ENCODE data around the gene SH3RF1.

SH3RF1 gene

GRCh38 chr4:169070895-169071218, 199.9 kb downstream of the SH3RF1 start:
- DNase-seq (no peak), ATAC-seq (ENCODE audit: insufficient read depth, low read depth) (no peak)
- no peak for TF ChIP-seq CTCF (IDR thresholded peaks at IDR 0.05; ENCODE audit: borderline replicate concordance, extremely low read depth, low read length, poor library complexity, severe bottlenecking)
- TF ChIP-seq EZH2 (IDR thresholded peaks at IDR 0.05; ENCODE audit: borderline replicate concordance, low read depth, low read length, severe bottlenecking) = no peak
- no peaks in the 10 kb centered on the region for H3K4me1 ChIP-seq (ENCODE audit: insufficient read depth, low read length)
- no peak overlapping the region for H3K4me3 ChIP-seq (ENCODE audit: low read depth in 1 of 2, low read length in 2 of 2)
- no peaks in the 10 kb centered on the region for H3K27me3 ChIP-seq (ENCODE audit: insufficient read depth, low read length, poor library complexity)
- no peak overlapping the region for H3K4me2 ChIP-seq (ENCODE audit: insufficient read depth, low read length)
- H3K36me3 ChIP-seq (ENCODE audit: insufficient read depth, low read length) = no peaks in the 10 kb centered on the region
- no peak overlapping the region for H2AFZ ChIP-seq (ENCODE audit: low read depth, low read length)
- H3K79me2 ChIP-seq (ENCODE audit: insufficient read depth, low read length) = no peaks in the 10 kb centered on the region
- no peak overlapping the region for H3K27ac ChIP-seq (ENCODE audit: low read length)
- H3K9me3 ChIP-seq (ENCODE audit: insufficient read depth, low read length, severe bottlenecking) = no peaks in the 10 kb centered on the region
- no peak overlapping the region for H3K9ac ChIP-seq (ENCODE audit: low read depth, low read length)
- no peaks in the 10 kb centered on the region for H4K20me1 ChIP-seq (ENCODE audit: insufficient read depth, low read length)

GRCh38 chr4:169070071-169070894, 200.5 kb downstream of the SH3RF1 start:
- TF ChIP-seq CTCF (IDR thresholded peaks at IDR 0.05; ENCODE audit: borderline replicate concordance, extremely low read depth, low read length, poor library complexity, severe bottlenecking) = no peak
- TF ChIP-seq EZH2 (IDR thresholded peaks at IDR 0.05; ENCODE audit: borderline replicate concordance, low read depth, low read length, severe bottlenecking) = no peak
- no peak overlapping the region for H3K9ac ChIP-seq (ENCODE audit: low read depth, low read length)
- ATAC-seq (ENCODE audit: insufficient read depth, low read depth) = no peak
- no peak overlapping the region for H3K4me2 ChIP-seq (ENCODE audit: insufficient read depth, low read length)
- H3K4me1 ChIP-seq (ENCODE audit: insufficient read depth, low read length) = no peaks in the 10 kb centered on the region
- no peak overlapping the region for H3K4me3 ChIP-seq (ENCODE audit: low read depth in 1 of 2, low read length in 2 of 2)
- no peaks in the 10 kb centered on the region for H4K20me1 ChIP-seq (ENCODE audit: insufficient read depth, low read length)
- no peaks in the 10 kb centered on the region for H3K27me3 ChIP-seq (ENCODE audit: insufficient read depth, low read length, poor library complexity)
- no peaks in the 10 kb centered on the region for H3K79me2 ChIP-seq (ENCODE audit: insufficient read depth, low read length)
- no peak overlapping the region for H2AFZ ChIP-seq (ENCODE audit: low read depth, low read length)
- H3K9me3 ChIP-seq (ENCODE audit: insufficient read depth, low read length, severe bottlenecking) = no peaks in the 10 kb centered on the region
- DNase-seq = no peak
- H3K36me3 ChIP-seq (ENCODE audit: insufficient read depth, low read length) = no peaks in the 10 kb centered on the region
- H3K27ac ChIP-seq (ENCODE audit: low read length) = no peak overlapping the region

- no peak overlapping the region for H3K4me2 ChIP-seq (ENCODE audit: insufficient read depth, low read length)
- H3K4me1 ChIP-seq (ENCODE audit: insufficient read depth, low read length) = no peaks in the 10 kb centered on the region
- ATAC-seq (ENCODE audit: insufficient read depth, low read depth) = no peak
These were observed 202.3 kb downstream of the SH3RF1 start for GRCh38 chr4:169068423-169068822.

More at GRCh38 chr4:169068423-169068822, 202.3 kb downstream of the SH3RF1 start:
- Histone ChIP-seq H3K27ac (ENCODE audit: low read length) (no peak overlapping the region), H3K4me3 (ENCODE audit: low read depth in 1 of 2, low read length in 2 of 2) (no peak overlapping the region), H3K9ac (ENCODE audit: low read depth, low read length) (no peak overlapping the region), H3K9me3 (ENCODE audit: insufficient read depth, low read length, severe bottlenecking) (no peaks in the 10 kb centered on the region), H4K20me1 (ENCODE audit: insufficient read depth, low read length) (no peaks in the 10 kb centered on the region), H3K27me3 (ENCODE audit: insufficient read depth, low read length, poor library complexity) (no peaks in the 10 kb centered on the region), H2AFZ (ENCODE audit: low read depth, low read length) (no peak overlapping the region), H3K36me3 (ENCODE audit: insufficient read depth, low read length) (no peaks in the 10 kb centered on the region), H3K79me2 (ENCODE audit: insufficient read depth, low read length) (no peaks in the 10 kb centered on the region)
- TF ChIP-seq EZH2 (IDR thresholded peaks at IDR 0.05; ENCODE audit: borderline replicate concordance, low read depth, low read length, severe bottlenecking) = no peak
- TF ChIP-seq CTCF (IDR thresholded peaks at IDR 0.05; ENCODE audit: borderline replicate concordance, extremely low read depth, low read length, poor library complexity, severe bottlenecking) = no peak
- DNase-seq = no peak

Measured in DND-41 (cell line).